ENCODE data around the gene NKAPL.

DNA sequence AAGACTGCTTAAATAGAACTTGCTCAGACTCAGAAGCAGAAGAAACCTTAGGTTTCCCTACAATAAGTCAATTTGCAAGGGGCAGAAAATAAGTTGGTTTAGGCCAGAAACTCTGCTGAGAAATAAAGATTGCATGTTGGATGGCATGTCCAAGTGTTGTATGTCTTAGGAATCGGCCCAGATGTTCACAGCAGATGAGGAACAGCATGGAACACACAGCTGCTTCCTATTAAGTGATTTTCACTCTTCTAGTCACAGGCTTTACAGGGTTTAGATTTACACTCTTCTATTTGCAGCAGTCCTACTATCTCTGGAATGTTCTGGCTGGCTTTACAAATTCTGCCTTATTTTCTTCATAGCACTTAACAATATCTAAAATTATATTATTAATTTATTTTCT is 10.2 kb upstream of the NKAPL start:
- TF ChIP-seq, protein P1, sequence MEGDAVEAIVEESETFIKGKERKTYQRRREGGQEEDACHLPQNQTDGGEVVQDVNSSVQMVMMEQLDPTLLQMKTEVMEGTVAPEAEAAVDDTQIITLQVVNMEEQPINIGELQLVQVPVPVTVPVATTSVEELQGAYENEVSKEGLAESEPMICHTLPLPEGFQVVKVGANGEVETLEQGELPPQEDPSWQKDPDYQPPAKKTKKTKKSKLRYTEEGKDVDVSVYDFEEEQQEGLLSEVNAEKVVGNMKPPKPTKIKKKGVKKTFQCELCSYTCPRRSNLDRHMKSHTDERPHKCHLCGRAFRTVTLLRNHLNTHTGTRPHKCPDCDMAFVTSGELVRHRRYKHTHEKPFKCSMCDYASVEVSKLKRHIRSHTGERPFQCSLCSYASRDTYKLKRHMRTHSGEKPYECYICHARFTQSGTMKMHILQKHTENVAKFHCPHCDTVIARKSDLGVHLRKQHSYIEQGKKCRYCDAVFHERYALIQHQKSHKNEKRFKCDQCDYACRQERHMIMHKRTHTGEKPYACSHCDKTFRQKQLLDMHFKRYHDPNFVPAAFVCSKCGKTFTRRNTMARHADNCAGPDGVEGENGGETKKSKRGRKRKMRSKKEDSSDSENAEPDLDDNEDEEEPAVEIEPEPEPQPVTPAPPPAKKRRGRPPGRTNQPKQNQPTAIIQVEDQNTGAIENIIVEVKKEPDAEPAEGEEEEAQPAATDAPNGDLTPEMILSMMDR (IDR thresholded peaks at IDR 0.05), result no peak
- no peak for TF ChIP-seq POLR2A (IDR thresholded peaks at IDR 0.05)

Data from testis (tissue), 2 donors.